Measurements from ENCODE around the gene SLC26A5.
"Not testable (repeated sequence)": the region's sequence is repeated elsewhere in the genome, so short reads cannot be mapped to it uniquely, and the experiment has no call there.

The SLC26A5 gene, protein sequence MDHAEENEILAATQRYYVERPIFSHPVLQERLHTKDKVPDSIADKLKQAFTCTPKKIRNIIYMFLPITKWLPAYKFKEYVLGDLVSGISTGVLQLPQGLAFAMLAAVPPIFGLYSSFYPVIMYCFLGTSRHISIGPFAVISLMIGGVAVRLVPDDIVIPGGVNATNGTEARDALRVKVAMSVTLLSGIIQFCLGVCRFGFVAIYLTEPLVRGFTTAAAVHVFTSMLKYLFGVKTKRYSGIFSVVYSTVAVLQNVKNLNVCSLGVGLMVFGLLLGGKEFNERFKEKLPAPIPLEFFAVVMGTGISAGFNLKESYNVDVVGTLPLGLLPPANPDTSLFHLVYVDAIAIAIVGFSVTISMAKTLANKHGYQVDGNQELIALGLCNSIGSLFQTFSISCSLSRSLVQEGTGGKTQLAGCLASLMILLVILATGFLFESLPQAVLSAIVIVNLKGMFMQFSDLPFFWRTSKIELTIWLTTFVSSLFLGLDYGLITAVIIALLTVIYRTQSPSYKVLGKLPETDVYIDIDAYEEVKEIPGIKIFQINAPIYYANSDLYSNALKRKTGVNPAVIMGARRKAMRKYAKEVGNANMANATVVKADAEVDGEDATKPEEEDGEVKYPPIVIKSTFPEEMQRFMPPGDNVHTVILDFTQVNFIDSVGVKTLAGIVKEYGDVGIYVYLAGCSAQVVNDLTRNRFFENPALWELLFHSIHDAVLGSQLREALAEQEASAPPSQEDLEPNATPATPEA

DNA sequence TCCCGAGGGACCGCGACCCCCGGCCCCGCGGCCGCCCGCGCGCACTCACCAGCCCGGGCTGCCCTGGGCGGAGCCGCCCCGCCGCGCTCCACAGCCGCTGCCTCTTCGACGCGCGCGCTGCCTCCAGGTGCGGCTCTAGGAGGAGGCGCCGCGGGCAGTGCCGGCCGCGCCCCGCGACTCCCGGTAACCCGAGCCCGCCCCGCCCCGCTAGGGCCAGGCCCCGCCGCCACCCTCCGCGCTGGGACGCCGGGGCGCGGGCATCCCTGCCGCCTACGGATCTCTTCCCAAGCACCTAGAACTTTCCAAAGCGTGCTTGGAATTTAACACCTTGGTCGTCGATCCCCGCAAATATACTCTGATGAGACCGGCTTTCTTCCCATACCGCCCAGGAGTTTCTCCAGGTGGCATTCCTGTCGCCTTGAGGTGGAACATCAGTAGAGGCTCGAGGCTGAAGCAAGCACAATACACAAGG lies at the start of gene SLC26A5:
TSS of gene SLC26A5 (minus strand) at position 159 of the 472 bp plus-strand sequence. CDS start 24,693 bp downstream, outside the sequence.
- DNase-seq (ENCODE audit: low spot score) = peak; percentile 59

DNA sequence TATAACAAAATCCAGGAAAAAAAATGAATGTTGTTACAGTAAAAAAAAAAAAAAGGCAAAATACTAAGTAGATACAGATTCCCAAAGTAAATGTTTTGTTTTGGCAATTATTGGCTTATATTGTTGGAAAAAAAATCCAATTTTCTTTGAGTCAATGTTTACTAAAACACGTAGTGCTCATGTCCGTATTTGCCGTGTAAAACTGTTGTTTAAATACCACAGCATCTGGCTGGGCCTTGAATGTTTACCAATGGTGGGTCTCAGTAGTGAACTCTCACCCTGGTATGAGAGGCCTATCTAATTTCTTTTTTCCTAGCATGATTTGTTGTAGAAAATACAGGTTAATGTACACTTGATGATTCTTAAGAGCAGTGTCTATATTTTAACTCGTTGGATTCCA lies 41.4 kb upstream of the SLC26A5 start:
- no peak for DNase-seq (ENCODE audit: low spot score)

DNA sequence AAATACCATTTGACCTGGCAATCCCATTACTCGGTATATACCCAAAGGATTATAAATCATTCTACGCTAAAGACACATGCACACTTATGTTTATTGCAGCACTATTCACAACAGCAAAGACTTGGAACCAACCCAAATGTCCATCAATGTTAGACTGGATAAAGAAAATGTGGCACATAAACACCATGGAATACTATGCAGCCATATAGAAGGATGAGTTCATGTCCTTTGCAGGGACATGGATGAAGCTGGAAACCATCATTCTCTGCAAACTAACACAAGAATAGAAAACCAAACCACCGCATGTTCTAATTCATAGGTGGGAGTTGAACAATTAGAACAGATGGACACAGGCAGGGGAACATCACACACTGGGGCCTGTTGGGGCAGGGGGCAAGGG lies 40.9 kb upstream of the SLC26A5 start:
- not testable (repeated sequence) for DNase-seq (ENCODE audit: low spot score)

DNA sequence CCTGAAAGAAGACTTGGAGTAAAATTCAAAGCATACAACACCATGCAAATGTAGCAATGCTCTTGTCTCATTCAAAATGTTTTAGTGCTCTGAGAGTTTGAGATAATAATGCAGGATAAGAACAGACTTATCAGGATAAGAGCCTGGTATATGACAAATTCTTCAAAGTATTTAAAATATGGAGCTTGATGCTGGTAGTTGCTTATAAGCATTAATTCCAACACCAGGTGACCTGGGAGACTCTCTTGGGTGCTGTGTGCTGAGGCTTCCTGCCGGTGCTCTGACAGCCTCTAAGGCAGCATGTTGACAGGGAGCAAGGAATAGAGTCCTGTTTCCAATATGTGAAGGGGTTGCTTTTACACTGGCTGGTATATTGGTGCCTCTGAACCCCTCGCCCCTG lies 34.8 kb upstream of the SLC26A5 start:
- no peak for DNase-seq (ENCODE audit: low spot score)

DNA sequence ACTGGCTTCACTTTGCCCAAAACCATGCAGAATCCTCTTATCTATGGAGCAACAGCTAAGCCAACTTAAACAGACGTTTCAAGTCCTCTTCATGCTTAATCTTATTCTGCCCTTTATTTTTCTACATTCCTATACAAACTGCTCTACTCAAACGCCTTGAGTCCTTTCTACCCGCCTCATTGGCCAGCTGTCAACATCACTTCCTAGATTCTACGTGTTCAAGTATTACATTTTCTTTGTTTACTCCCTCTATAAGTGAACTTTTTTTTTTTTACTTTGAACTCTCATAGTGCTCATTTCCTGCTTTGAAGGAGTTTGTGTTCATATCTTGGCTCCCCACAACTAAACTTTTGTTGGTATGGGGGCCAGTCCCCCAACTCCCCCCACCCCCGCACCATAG lies 28.9 kb upstream of the SLC26A5 start:
- DNase-seq (ENCODE audit: low spot score) = no peak

DNA sequence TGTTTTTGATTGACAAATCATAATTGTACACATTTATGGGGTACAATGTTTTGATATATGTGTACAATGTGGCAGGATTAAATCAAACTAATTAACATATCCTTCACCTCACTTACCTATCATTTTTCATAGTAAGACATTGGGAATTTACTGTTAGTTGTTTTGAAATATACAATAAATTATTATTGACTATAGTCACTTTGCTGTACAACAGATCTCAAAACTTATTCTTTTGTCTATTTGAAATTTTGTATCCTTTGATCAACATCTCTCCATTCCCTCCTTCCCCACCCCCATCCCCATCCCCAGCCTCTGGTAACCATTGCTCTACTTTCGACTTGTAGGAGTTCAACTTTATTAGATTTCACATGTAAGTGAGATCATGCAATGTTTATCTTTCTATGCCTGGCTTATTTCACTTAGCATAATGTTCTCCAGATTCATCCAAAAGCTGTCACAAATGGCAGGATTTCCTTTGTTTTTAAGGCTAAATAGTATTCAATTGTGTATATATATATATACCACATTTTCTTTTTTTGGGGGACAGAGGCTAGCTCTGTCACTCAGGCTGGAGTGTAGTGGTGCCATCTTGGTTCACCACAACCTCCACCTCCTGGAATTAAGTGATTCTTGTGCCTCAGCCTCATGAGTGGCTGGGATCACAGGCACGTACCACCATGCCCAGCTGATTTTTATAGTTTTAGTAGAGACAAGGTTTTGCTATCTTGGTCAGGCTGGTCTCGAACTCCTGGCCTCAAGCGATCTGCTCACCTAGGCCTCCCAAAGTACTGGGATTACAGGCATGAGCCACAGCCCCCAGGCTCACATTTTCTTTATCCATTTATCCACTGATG lies 23.3 kb upstream of the SLC26A5 start:
- no peak for DNase-seq (ENCODE audit: low spot score)

DNA sequence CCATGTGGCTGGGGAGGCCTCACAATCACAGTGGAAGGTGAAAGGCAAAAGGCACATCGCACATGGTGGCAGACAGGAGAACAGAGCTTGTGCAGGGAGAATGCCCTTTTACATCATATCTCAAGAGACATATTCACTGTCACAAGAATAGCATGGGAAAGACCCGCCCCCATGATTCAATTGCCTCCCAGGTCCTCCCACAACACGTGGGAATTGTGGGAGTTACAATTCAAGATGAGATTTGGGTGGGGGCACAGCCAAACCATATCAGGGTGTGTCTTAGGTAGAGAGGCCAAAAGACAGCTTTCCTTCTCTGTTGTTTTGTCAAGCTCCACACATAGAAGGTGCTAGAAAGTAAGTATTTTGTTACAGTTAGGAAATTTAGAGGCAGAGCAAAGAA lies 20.8 kb upstream of the SLC26A5 start:
- DNase-seq (ENCODE audit: low spot score) = no peak

DNA sequence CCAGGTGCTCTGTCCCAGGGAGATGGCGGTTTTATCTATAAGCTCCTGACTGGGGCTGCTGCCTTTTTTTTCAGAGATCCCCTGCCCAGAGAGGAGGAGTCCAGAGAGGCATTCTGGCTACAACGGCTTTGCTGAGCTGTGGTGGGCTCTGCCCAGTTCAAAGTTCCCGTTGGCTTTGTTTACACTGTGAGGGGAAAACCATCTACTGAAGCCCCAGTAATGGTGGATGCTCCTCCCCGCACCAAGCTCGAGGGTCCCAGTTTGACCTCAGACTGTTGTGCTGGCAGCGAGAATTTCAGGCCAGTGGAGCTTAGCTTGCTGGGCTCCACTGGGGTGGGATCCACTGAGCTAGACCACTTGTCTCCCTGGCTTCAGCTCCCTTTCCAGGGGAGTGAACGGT lies 16.4 kb upstream of the SLC26A5 start:
- DNase-seq (ENCODE audit: low spot score) = no peak

DNA sequence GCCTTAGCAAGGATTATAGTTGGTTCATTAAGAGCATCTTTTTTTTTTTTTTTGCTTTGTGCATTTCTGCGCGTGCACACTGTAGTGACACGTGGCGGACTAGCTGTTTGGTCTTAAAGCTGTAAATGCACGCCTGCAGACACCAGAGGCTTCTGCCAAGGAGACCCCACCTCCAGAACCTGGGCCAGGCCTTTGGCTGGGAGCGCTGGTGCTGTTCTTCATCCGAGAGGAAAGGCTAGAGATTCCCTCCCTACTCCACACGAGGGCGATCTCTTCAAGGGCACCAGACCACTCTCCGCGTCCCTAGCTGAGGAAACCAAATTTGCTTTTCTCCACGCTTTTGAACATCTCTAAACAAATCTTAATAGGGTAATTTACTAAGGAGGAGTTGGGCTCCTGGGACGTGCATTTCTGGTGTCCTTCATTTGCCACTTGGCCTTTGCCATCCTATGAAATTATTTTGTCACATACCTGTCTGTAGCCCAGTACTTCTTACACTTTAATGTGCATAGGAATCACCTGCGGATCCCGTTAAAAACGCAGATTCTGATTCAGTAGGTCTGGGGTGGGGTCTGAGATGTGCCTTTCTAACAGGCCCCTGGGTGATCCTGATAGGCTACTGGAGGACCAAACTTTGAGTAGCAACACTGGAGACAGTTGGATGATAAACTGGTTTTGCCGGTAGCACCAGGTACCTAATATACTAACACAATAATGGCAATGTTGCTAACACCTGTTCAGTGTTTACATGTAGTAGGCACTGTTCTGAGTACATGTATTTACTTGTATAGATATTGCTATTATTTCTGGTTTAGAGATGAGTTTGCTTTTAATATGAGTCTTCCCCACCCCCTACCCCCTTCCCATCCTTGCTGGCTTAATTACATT lies 1.3 kb upstream of the SLC26A5 start:
- DNase-seq (ENCODE audit: low spot score) = peak; percentile 74

DNA sequence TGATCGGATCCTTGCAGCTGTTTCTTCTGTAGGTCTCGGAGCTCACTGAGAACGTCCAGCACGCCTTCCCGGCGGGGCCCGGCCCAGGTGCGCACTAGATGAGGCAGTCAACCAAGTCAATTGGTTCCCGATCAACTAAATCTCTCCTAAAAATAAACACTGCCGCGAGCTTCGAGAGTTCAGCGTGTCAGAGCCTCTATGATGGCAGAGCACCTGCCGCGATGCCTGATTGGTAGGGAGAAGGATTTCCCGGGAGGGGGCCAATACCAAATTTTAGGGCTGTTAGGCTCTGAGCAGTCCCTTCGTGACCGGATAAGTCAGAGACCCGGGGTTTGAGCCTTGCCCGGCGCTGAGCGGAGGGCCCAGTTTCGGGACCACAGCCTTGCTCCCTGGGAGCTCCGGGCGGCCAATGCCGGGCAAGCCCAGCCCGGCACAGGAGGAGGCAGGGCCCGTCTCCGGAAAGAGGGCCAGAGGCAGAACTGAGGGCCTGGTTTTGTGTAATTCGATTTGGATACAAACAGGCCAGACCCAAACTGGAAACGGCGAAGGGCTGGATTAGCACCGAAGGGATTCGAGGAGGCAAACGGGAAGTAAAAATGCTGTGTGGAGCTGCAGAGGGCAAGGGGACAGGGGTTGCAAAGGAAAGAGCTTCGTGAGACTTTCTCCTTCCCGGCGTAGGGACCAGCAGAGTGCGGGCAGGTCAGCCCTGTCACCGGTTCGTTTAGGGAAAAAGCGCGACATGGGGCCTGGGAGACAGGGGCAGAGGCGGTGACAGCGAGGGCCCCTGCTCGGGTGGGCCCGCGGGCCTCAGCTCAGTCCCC lies 569 bp downstream of the SLC26A5 start:
- peak; percentile 58 for DNase-seq (ENCODE audit: low spot score)

DNA sequence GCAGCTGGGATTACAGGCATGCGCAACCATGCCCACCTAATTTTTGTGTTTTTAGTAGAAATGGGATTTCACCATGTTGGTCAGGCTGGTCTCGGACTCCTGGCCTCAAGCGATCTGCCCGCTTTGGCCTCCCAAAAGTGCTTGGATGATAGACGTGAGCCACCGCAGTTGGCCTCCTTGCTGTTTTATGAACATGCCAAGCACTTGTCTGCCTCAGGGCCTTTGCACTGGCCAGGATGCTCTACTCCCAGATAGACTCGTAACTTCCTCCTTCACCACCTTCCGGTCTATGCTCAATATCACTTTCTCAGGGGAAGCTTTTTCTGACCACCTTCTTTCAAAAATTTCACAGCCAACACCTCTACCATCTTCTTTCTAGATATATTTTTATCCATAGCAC lies 6.3 kb downstream of the SLC26A5 start:
- no peak for DNase-seq (ENCODE audit: low spot score)

DNA sequence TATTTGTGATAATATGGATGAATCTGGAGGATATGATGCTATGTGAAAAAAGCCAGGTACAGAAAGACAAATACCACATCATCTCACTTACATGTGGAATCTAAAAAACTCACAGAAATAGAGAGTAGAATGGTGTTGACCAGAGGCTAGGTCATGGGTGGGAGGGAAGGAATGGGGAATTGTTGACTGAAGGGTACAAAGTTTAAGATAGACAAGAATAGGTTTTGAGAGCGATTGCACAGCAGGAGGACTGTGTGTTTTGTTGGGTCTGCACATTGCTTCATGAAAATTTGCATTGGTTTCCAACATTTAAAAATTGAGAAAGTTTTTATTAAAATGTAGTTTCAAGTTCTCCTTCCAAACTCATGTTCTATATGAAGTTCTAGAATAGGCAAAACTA lies 8.4 kb downstream of the SLC26A5 start:
- no peak for DNase-seq (ENCODE audit: low spot score)

DNA sequence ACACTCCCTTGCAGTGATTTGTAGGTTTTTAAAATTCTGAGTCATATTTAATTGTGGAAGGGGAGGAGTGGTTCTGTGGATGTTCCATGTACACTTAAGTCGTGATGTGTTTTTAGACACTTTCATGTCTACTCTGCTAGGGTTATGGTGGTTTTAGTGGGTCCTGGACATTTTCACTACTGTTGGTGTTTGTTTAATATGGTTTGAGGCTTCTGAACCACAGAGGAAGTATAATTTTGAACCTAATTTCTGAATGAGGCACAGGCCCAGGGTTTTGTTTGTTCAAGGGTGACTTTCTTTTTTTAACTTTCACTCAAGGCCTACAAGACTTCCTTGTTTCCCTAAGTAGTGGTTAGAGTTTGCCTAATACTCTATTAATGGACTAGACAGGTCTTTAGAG lies 13.3 kb downstream of the SLC26A5 start:
- no peak for DNase-seq (ENCODE audit: low spot score)

DNA sequence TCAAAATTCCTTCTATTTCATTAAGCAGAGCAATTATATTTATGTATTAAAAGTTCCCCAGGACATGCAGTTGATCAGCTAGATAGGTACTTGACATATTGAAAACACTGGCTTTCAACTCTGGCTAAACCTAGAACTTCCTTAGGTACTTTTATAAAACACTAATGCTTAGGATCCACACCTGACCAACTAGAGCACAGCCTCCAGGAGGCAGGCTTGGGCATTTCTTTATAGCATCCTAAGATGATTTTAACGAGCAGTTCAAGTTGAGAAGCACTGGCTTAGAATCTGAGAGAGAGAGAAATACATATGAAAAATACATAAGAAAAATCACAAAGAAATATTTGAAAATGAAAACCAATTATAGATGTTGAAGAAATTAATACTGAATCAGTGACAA lies 20.8 kb downstream of the SLC26A5 start:
- no peak for DNase-seq (ENCODE audit: low spot score)

DNA sequence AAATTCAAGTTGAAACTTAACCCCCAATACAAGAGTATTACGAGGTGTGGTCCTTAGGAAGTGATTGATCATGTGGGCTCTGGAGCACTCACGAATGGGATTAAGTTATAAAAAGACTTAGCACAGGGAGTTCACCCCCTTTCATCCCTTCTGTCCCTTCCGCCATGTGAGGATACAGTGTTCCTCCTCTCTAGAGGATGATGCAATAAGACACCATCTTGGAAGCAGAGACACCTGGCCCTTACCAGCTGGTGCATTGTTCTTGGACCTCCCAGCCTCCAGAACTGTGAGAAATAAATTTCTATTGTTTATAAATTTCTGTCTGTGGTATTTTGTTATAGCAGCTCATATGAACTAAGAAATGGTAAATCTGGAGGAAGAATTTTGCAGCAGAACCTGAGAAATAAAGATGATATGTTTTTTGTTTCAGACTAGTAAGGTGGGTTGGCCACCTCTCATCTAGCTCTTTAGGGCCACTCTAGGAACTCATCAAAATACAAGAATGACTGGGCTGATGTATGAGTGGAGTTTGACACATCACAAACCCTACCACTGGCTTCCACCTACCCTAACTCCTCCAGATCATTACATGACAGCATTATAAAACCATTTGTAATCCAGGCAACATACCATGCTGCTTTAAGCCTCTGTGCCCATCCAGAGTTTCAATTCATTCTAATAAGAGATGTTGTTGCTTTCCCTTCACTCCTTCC lies 22.4 kb downstream of the SLC26A5 start:
- no peak for DNase-seq (ENCODE audit: low spot score)

DNA sequence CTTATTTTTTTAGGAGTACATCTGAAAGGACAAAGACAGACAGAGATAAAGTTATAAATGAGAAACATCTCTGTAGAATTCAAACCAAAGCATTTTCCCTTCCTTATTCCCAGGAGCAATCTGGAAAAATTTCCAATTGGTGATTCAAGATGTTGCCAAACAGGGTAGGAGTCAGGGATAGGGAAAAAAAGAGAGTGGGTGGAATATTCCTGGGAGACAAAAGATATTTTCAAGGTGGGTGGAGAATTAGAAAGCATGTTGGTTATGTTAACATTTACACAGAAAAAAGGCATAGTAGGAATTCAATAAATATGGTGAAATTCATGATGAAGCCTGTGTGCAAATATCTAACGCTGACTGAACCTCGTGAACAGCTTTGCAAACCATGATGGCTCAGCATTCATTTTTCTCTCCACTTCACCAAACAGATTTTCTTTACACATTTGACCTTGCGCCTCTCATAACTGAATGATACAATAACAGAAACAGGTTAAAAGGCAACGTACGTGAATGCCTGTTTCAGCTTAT lies 25.1 kb downstream of the SLC26A5 start:
- DNase-seq (ENCODE audit: low spot score) = no peak

DNA sequence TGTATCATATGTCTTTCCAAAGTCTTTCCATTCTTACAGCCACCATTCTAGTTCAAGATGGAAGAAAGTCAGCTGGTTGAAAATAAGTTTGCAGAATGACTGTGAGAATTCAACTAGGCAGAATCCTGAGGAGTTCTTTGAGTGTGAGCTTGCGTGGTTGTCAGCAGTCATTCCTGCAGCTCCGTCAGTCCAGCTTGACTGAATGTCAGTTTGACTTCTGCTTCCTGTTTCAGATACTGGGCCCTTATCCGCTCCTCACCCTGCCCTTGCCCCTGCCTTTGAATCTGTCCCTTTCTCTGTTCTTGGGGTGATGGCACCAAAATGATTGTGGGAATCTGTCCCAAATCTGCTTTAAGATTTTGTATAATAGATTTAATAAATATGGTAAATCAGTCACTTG lies 27.8 kb downstream of the SLC26A5 start:
- DNase-seq (ENCODE audit: low spot score) = no peak

DNA sequence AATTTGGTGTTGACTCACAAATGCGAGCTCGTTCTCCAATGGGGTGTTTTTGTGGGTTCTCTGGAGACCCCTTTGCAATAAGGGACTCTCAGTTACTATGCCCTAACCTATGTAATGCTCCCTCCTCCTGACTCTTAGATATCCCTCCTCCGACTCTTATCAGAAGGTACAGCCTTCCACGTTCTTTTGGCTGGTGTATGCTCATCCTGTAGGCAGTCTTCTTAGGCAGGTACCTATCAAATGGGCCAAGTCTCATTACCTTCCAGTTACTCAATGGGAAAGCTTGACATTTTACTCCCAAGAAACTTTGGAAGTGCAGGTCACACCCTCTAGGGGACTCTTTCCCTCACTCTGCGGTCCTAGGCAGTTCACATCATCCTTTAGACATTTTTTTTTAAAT lies 32.6 kb downstream of the SLC26A5 start:
- no peak for DNase-seq (ENCODE audit: low spot score)

DNA sequence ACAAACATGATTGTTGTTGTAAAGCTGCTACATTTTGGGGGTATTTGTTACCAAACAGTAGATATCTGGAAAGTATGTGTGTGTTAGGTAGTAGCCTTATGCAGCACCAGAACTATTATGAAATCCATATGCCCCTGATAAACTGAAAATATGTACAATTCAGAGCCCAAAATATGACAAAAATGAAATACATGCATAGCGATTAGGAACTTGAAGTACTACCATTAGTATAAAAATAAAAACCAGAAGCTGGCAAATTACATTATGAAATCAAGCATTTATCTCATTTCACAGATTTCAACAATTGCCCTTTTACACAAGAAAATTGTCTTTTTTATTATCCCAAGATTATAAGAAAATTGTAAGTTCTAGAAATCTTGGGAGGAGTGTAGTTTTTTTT lies 33.9 kb downstream of the SLC26A5 start:
- DNase-seq (ENCODE audit: low spot score) = no peak

Measured in ecto neural progenitor cell (in vitro differentiated cells).